Activated CD4-positive, alpha-beta T cell treated with anti-CD3 and anti-CD28 coated beads for 4 hours (primary cell): ENCODE results near the gene TUBB1.
"Not testable (repeated sequence)": the region's sequence is repeated elsewhere in the genome, so short reads cannot be mapped to it uniquely, and the experiment has no call there.

Experiments
- DNase-seq, 2 donors: peaks; one replicate each; pipeline ENCODE4 v3.0.0-alpha.2; 2020

TUBB1 gene

GRCh38 chr20:59019217-59019616 is at the start of gene TUBB1:
TSS of gene TUBB1 (plus strand) at chr20:59019429. CDS start at chr20:59019523, 94 bp downstream.
- no peak for DNase-seq

GRCh38 chr20:58969439-58969838 is 49.8 kb upstream of the TUBB1 start:
- DNase-seq = no peak

- DNase-seq = no peak
Measured at GRCh38 chr20:58970146-58970545, 49.1 kb upstream of the TUBB1 start.

- DNase-seq = no peak
Measured at GRCh38 chr20:58971429-58971828, 47.8 kb upstream of the TUBB1 start.

GRCh38 chr20:58973179-58973578 is 46.0 kb upstream of the TUBB1 start:
- no peak for DNase-seq

- no peak for DNase-seq
Measured at GRCh38 chr20:58973866-58974265, 45.4 kb upstream of the TUBB1 start.

- DNase-seq = no peak
Measured at GRCh38 chr20:58975353-58975752, 43.9 kb upstream of the TUBB1 start.

GRCh38 chr20:58976061-58976730 is 43.0 kb upstream of the TUBB1 start:
- DNase-seq = no peak

GRCh38 chr20:58978351-58979190 is 40.7 kb upstream of the TUBB1 start:
- no peak for DNase-seq

- peak; percentile 84 to 87 for DNase-seq
Measured at GRCh38 chr20:58980711-58981627, 38.3 kb upstream of the TUBB1 start, which contains the start of gene NELFCD. TSS of gene NELFCD (plus strand) at chr20:58981256. CDS start at chr20:58981310, 54 bp downstream.

GRCh38 chr20:58981628-58982364 is 37.4 kb upstream of the TUBB1 start:
- no peak for DNase-seq

- DNase-seq = no peak
Measured at GRCh38 chr20:58982406-58983114, 36.7 kb upstream of the TUBB1 start.

GRCh38 chr20:58983115-58983468 is 36.1 kb upstream of the TUBB1 start:
- not testable (repeated sequence) for DNase-seq

- DNase-seq = no peak
Measured at GRCh38 chr20:58984691-58985090, 34.5 kb upstream of the TUBB1 start.

- no peak for DNase-seq
Measured at GRCh38 chr20:58985656-58986055, 33.6 kb upstream of the TUBB1 start.

GRCh38 chr20:58986286-58986967 is 32.8 kb upstream of the TUBB1 start:
- no peak for DNase-seq

- no peak for DNase-seq
Measured at GRCh38 chr20:58986968-58987517, 32.2 kb upstream of the TUBB1 start.

GRCh38 chr20:58987790-58988564 is 31.3 kb upstream of the TUBB1 start:
- DNase-seq = no peak

GRCh38 chr20:58988565-58988882 is 30.7 kb upstream of the TUBB1 start:
- DNase-seq = no peak

- DNase-seq = no peak
Measured at GRCh38 chr20:58989196-58989595, 30.0 kb upstream of the TUBB1 start.
